Measurements from ENCODE around the gene CACNG6. TPM values are rescaled to one million over a fixed set of nuclear protein-coding genes. Genes with fewer than 3 reads are reported as not detected.

Gene CACNG6
- total RNA-seq, 1 donor from 2014 or later = not detected

GRCh38 chr19:54040003-54040402, 48.6 kb downstream of the CACNG6 start:
- intact Hi-C loops (cut with micrococcal nuclease) = no loop called here

- intact Hi-C loops (cut with micrococcal nuclease) = no loop called here
Measured at GRCh38 chr19:54041969-54042606, 50.7 kb downstream of the CACNG6 start.

- intact Hi-C loops (cut with micrococcal nuclease) = no loop called here
Measured at GRCh38 chr19:54042989-54043388, 51.6 kb downstream of the CACNG6 start.

GRCh38 chr19:54045771-54046170, 54.3 kb downstream of the CACNG6 start:
- intact Hi-C loops (cut with micrococcal nuclease) = no loop called here

DNA sequence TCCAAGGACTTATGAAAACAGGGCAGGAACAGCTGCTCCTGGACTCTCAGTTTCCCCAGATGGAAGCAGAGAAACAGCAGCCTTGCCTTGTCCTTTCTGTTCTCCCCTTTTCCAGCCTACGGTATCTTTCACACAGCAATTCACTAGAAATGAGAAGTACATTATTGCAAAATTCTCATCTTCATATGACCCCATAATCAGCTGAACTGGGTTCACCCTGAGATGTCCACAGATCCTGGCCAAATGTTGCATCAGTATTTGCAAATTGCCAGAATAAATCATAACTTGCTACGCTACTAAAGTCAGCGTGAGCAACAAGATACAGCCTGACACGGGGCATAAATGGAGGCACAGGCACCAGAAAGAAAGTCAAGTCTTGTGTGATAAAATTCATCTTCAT, 56.2 kb downstream of the CACNG6 start:
- intact Hi-C loops (cut with micrococcal nuclease) = no loop called here

Other genes with a start within 250 kb of the CACNG6 start
- not detected in 2 replicates for gene NLRP12, start 167.3 kb upstream of the CACNG6 start, total RNA-seq
- gene MYADM, start 123.8 kb upstream of the CACNG6 start, total RNA-seq = 100 and 101 TPM in 2 replicates
- 0.32 TPM in 1 of 2 replicates, not detected in the other for gene PRKCG, start 109.4 kb upstream of the CACNG6 start, total RNA-seq
- not detected in 2 replicates for gene CACNG7, start 82.4 kb upstream of the CACNG6 start, total RNA-seq
- gene CACNG8, start 28.7 kb upstream of the CACNG6 start, total RNA-seq = not detected in 2 replicates
- gene VSTM1, start 72.3 kb downstream of the CACNG6 start, total RNA-seq = not detected in 2 replicates
- gene TARM1, start 89.7 kb downstream of the CACNG6 start, total RNA-seq = not detected in 2 replicates
- gene OSCAR, start 109.2 kb downstream of the CACNG6 start, total RNA-seq = 0.22 TPM in 1 of 2 replicates, not detected in the other
- 108 and 124 TPM in 2 replicates for gene NDUFA3, start 111.2 kb downstream of the CACNG6 start, total RNA-seq
- 39.3 and 48.5 TPM in 2 replicates for gene TFPT, start 124.0 kb downstream of the CACNG6 start, total RNA-seq
- 71.4 and 76.7 TPM in 2 replicates for gene PRPF31, start 124.1 kb downstream of the CACNG6 start, total RNA-seq
- 64.3 and 64.8 TPM in 2 replicates for gene CNOT3, start 146.1 kb downstream of the CACNG6 start, total RNA-seq
- gene LENG1, start 168.1 kb downstream of the CACNG6 start, total RNA-seq = 7.1 and 8.9 TPM in 2 replicates
- gene TMC4, start 181.5 kb downstream of the CACNG6 start, total RNA-seq = 4.6 and 4.9 TPM in 2 replicates
- 54.2 and 60.6 TPM in 2 replicates for gene MBOAT7, start 197.9 kb downstream of the CACNG6 start, total RNA-seq
- gene TSEN34, start 199.7 kb downstream of the CACNG6 start, total RNA-seq = 9.7 and 10.6 TPM in 2 replicates
- gene RPS9, start 209.2 kb downstream of the CACNG6 start, total RNA-seq = 1,118 and 1,120 TPM in 2 replicates
- gene LILRB3, start 231.4 kb downstream of the CACNG6 start, total RNA-seq = 3.9 and 5.0 TPM in 2 replicates